ENCODE results near the gene PDLIM1.
"Not testable (repeated sequence)": the region's sequence is repeated elsewhere in the genome, so short reads cannot be mapped to it uniquely, and the experiment has no call there.

PDLIM1 gene

GRCh38 chr10:95242581-95243317, 48.1 kb downstream of the PDLIM1 start:
- DNase-seq (ENCODE audit: low read depth in 2 of 2), result no peak

GRCh38 chr10:95241533-95241932, 49.3 kb downstream of the PDLIM1 start:
- no peak for DNase-seq (ENCODE audit: low read depth in 2 of 2)

GRCh38 chr10:95240811-95241210, 50.0 kb downstream of the PDLIM1 start:
- DNase-seq (ENCODE audit: low read depth in 2 of 2), result no peak

GRCh38 chr10:95240096-95240495, 50.7 kb downstream of the PDLIM1 start:
- DNase-seq (ENCODE audit: low read depth in 2 of 2), result not testable (repeated sequence)

GRCh38 chr10:95237376-95238170, 53.2 kb downstream of the PDLIM1 start:
- DNase-seq (ENCODE audit: low read depth in 2 of 2), result no peak

GRCh38 chr10:95236068-95236903, 54.5 kb downstream of the PDLIM1 start:
- DNase-seq (ENCODE audit: low read depth in 2 of 2), result peak in 1 of 2 experiments; percentile 50

GRCh38 chr10:95235676-95236067, 55.1 kb downstream of the PDLIM1 start:
- no peak for DNase-seq (ENCODE audit: low read depth in 2 of 2)

- DNase-seq (ENCODE audit: low read depth in 2 of 2), result no peak
These were observed 55.9 kb downstream of the PDLIM1 start for GRCh38 chr10:95234951-95235350.

- no peak for DNase-seq (ENCODE audit: low read depth in 2 of 2)
These were observed 57.3 kb downstream of the PDLIM1 start for GRCh38 chr10:95233377-95234034.

- not testable (repeated sequence) for DNase-seq (ENCODE audit: low read depth in 2 of 2)
These were observed 59.9 kb downstream of the PDLIM1 start for GRCh38 chr10:95230677-95231586.

GRCh38 chr10:95229724-95230627, 60.8 kb downstream of the PDLIM1 start:
- DNase-seq (ENCODE audit: low read depth in 2 of 2), result peak; percentile 93 to 95

GRCh38 chr10:95228934-95229723, 61.7 kb downstream of the PDLIM1 start:
- DNase-seq (ENCODE audit: low read depth in 2 of 2), result not testable (repeated sequence)

- no peak for DNase-seq (ENCODE audit: low read depth in 2 of 2)
These were observed 65.7 kb downstream of the PDLIM1 start for GRCh38 chr10:95225136-95225535.

- DNase-seq (ENCODE audit: low read depth in 2 of 2), result no peak
These were observed 69.7 kb downstream of the PDLIM1 start for GRCh38 chr10:95221124-95221523.

GRCh38 chr10:95220539-95220938, 70.3 kb downstream of the PDLIM1 start:
- no peak for DNase-seq (ENCODE audit: low read depth in 2 of 2)

- DNase-seq (ENCODE audit: low read depth in 2 of 2), result no peak
These were observed 73.3 kb downstream of the PDLIM1 start for GRCh38 chr10:95217476-95217875.

GRCh38 chr10:95214793-95215192, 76.0 kb downstream of the PDLIM1 start:
- no peak for DNase-seq (ENCODE audit: low read depth in 2 of 2)

GRCh38 chr10:95214369-95214768, 76.4 kb downstream of the PDLIM1 start:
- DNase-seq (ENCODE audit: low read depth in 2 of 2), result no peak

Measured in fibroblast of skin of left biceps (primary cell).